Activated naive CD8-positive, alpha-beta T cell treated with anti-CD3 and anti-CD28 coated beads, Interleukin-2, amount 10 ng/mL, durations not matched to agents 7 days and 5 days (primary cell): ENCODE data around the gene LYAR. TPM values are rescaled to one million over a fixed set of nuclear protein-coding genes. Genes with fewer than 3 reads are reported as not detected.

ENCODE experiments used
- ATAC-seq: fragments of 150-1000 bp; cut with Tn5 transposase; one replicate; pipeline ENCODE4 v1.10.0; 2021; ENCODE audit warnings: low read depth, moderate library complexity
- POLR2A ChIA-PET: fragments of 350-600 bp; sonication (Branson Sonifier 250); formaldehyde crosslinking; loops from one replicate; lab custom pipeline; 2021; ENCODE audit warnings: antibody characterized with exemption; lab: Charles Lee
- DNase-seq: peaks from one replicate; pipeline ENCODE4 v3.0.0; 2021
- H3K27ac Mint-ChIP-seq: one replicate; pipeline ENCODE4 v1.8.0; 2022; ENCODE audit warnings: mild to moderate bottlenecking, mixed read lengths
- H3K27me3 Mint-ChIP-seq: one replicate; pipeline ENCODE4 v1.8.0; 2022; ENCODE audit warnings: mild to moderate bottlenecking, moderate library complexity, mixed read lengths
- H3K36me3 Mint-ChIP-seq: one replicate; pipeline ENCODE4 v1.8.0; 2021; ENCODE audit warnings: mild to moderate bottlenecking, mixed read lengths
- H3K4me1 Mint-ChIP-seq: one replicate; pipeline ENCODE4 v1.8.0; 2021; ENCODE audit warnings: mixed read lengths
- H3K4me3 Mint-ChIP-seq: one replicate; pipeline ENCODE4 v1.8.0; 2022; ENCODE audit warnings: mild to moderate bottlenecking, moderate library complexity, mixed read lengths
- H3K9me3 Mint-ChIP-seq: one replicate; pipeline ENCODE4 v1.8.0; 2021; ENCODE audit warnings: mixed read lengths
- total RNA-seq, 2 experiments: library from RNA; stranded (reverse); gene quantifications; one replicate each; pipeline ENCODE4 v1.2.3, GENCODE V29; 2021

The LYAR gene
- total RNA-seq = 10 to 100 TPM; 54.5 to 62.3 TPM

- Mint-ChIP-seq H3K36me3 (peaks cover 13% of the 10 kb centered on the region), H3K4me1 (peaks cover 25% of the 10 kb centered on the region), H3K4me3 (peak within 1 kb of the TSS; percentile 97), H3K9me3 (no peaks in the 10 kb centered on the region), H3K27ac (peak within 1 kb of the TSS; percentile 91), H3K27me3 (no peaks in the 10 kb centered on the region)
- peak; percentile 91 for ATAC-seq
- POLR2A ChIA-PET = interaction anchor here (0.7 to 1.6 kb wide), 2 partner anchors 9 to 42 kb away, joined by 3 to 9 read pairs; partner anchors contain the start of gene TMEM128
- DNase-seq = peak; percentile 98
Observed at GRCh38 chr4:4289941-4290850, at the start of gene LYAR, which contains the start of gene ZBTB49. TSS of gene LYAR (minus strand) at chr4:4290154. CDS start at chr4:4283742, 6,412 bp downstream. TSS of gene ZBTB49 (plus strand) at chr4:4290251. CDS start at chr4:4299946, 9,695 bp downstream.

- H3K9me3 Mint-ChIP-seq = no peaks in the 10 kb centered on the region
- no peaks in the 10 kb centered on the region for H3K27me3 Mint-ChIP-seq
- peaks cover 9% of the 10 kb centered on the region for H3K4me1 Mint-ChIP-seq
- no peaks in the 10 kb centered on the region for H3K36me3 Mint-ChIP-seq
- POLR2A ChIA-PET = interaction anchor here (1.5 kb wide), 1 partner anchor 91 kb away, joined by 5 read pairs; the partner anchor contains the start of gene TMEM128
- DNase-seq = no peak
- H3K27ac Mint-ChIP-seq = no peak overlapping the region
- H3K4me3 Mint-ChIP-seq = no peak overlapping the region
- ATAC-seq = no peak
Observed at GRCh38 chr4:4339504-4340085, 49.6 kb upstream of the LYAR start.

- Mint-ChIP-seq H3K36me3 (no peaks in the 10 kb centered on the region), H3K9me3 (no peaks in the 10 kb centered on the region), H3K4me1 (peaks cover 9% of the 10 kb centered on the region), H3K27ac (no peak overlapping the region), H3K27me3 (no peaks in the 10 kb centered on the region), H3K4me3 (no peak overlapping the region)
- no peak for ATAC-seq
- POLR2A ChIA-PET = interaction anchor here (1.5 kb wide), 1 partner anchor 90 kb away, joined by 5 read pairs; the partner anchor contains the start of gene TMEM128
- no peak for DNase-seq
Observed at GRCh38 chr4:4338210-4339001, 48.5 kb upstream of the LYAR start.

- POLR2A ChIA-PET = interaction anchor here (0.9 kb wide), 1 partner anchor 87 kb away, joined by 4 read pairs; the partner anchor contains the start of gene TMEM128
- Mint-ChIP-seq H3K4me3 (no peak overlapping the region), H3K36me3 (no peaks in the 10 kb centered on the region), H3K27ac (no peak overlapping the region), H3K4me1 (peaks cover 9% of the 10 kb centered on the region), H3K9me3 (no peaks in the 10 kb centered on the region), H3K27me3 (peaks cover 2% of the 10 kb centered on the region)
- DNase-seq = peak; percentile 76
- ATAC-seq = peak; percentile 86
Observed at GRCh38 chr4:4334798-4335520, 45.0 kb upstream of the LYAR start.

GRCh38 chr4:4333265-4333706, 43.3 kb upstream of the LYAR start:
- H3K4me1 Mint-ChIP-seq = peaks cover 9% of the 10 kb centered on the region
- H3K36me3 Mint-ChIP-seq = no peaks in the 10 kb centered on the region
- no peak overlapping the region for H3K27ac Mint-ChIP-seq
- DNase-seq = no peak
- no peak for ATAC-seq
- POLR2A ChIA-PET = interaction anchor here (0.8 kb wide), 1 partner anchor 86 kb away, joined by 3 read pairs; the partner anchor contains the start of gene TMEM128
- peaks cover 2% of the 10 kb centered on the region for H3K27me3 Mint-ChIP-seq
- H3K4me3 Mint-ChIP-seq = no peak overlapping the region
- H3K9me3 Mint-ChIP-seq = no peaks in the 10 kb centered on the region

- Mint-ChIP-seq H3K4me1 (peaks cover 9% of the 10 kb centered on the region), H3K9me3 (no peaks in the 10 kb centered on the region), H3K27ac (no peak overlapping the region), H3K27me3 (peaks cover 2% of the 10 kb centered on the region), H3K4me3 (no peak overlapping the region), H3K36me3 (no peaks in the 10 kb centered on the region)
- ATAC-seq = no peak
- DNase-seq = no peak
- POLR2A ChIA-PET = no interaction called here
Observed at GRCh38 chr4:4332529-4332928, 42.6 kb upstream of the LYAR start.

- H3K4me1 Mint-ChIP-seq = peaks cover 9% of the 10 kb centered on the region
- DNase-seq (no peak), ATAC-seq (no peak)
- H3K27ac Mint-ChIP-seq = no peak overlapping the region
- POLR2A ChIA-PET = interaction anchor here (0.7 kb wide), 1 partner anchor 12 kb away, joined by 5 read pairs; no protein-coding TSS in a partner anchor
- H3K27me3 Mint-ChIP-seq = peaks cover 4% of the 10 kb centered on the region
- H3K9me3 Mint-ChIP-seq = no peaks in the 10 kb centered on the region
- no peaks in the 10 kb centered on the region for H3K36me3 Mint-ChIP-seq
- H3K4me3 Mint-ChIP-seq = no peak overlapping the region
Observed at GRCh38 chr4:4330794-4331193, 40.8 kb upstream of the LYAR start.

- ATAC-seq = no peak
- H3K9me3 Mint-ChIP-seq = no peaks in the 10 kb centered on the region
- no peak overlapping the region for H3K27ac Mint-ChIP-seq
- H3K4me3 Mint-ChIP-seq = no peak overlapping the region
- peaks cover 4% of the 10 kb centered on the region for H3K27me3 Mint-ChIP-seq
- DNase-seq = no peak
- POLR2A ChIA-PET = no interaction called here
- peaks cover 1% of the 10 kb centered on the region for H3K4me1 Mint-ChIP-seq
- no peaks in the 10 kb centered on the region for H3K36me3 Mint-ChIP-seq
Observed at GRCh38 chr4:4329496-4329895, 39.5 kb upstream of the LYAR start.

- POLR2A ChIA-PET = no interaction called here
Observed at GRCh38 chr4:4328840-4329239, 38.9 kb upstream of the LYAR start.

GRCh38 chr4:4328206-4328605, 38.3 kb upstream of the LYAR start:
- H3K9me3 Mint-ChIP-seq = no peaks in the 10 kb centered on the region
- DNase-seq (no peak), ATAC-seq (no peak)
- H3K27ac Mint-ChIP-seq = no peak overlapping the region
- H3K27me3 Mint-ChIP-seq = peaks cover 4% of the 10 kb centered on the region
- H3K4me3 Mint-ChIP-seq = no peak overlapping the region
- POLR2A ChIA-PET = interaction anchor here (1.4 kb wide), 1 partner anchor 80 kb away, joined by 3 read pairs; the partner anchor contains the start of gene TMEM128
- no peaks in the 10 kb centered on the region for H3K36me3 Mint-ChIP-seq
- H3K4me1 Mint-ChIP-seq = peaks cover 2% of the 10 kb centered on the region

More at GRCh38 chr4:4328840-4329239, 38.9 kb upstream of the LYAR start:
- Mint-ChIP-seq H3K36me3 (no peaks in the 10 kb centered on the region), H3K4me3 (no peak overlapping the region), H3K4me1 (peaks cover 3% of the 10 kb centered on the region), H3K27ac (no peak overlapping the region), H3K27me3 (peaks cover 4% of the 10 kb centered on the region), H3K9me3 (no peaks in the 10 kb centered on the region)
- no peak for DNase-seq
- ATAC-seq = no peak

GRCh38 chr4:4327652-4328121, 37.7 kb upstream of the LYAR start:
- Mint-ChIP-seq H3K27me3 (peaks cover 4% of the 10 kb centered on the region), H3K27ac (no peak overlapping the region), H3K9me3 (no peaks in the 10 kb centered on the region), H3K4me3 (no peak overlapping the region), H3K4me1 (peaks cover 2% of the 10 kb centered on the region), H3K36me3 (no peaks in the 10 kb centered on the region)
- ATAC-seq (no peak), DNase-seq (no peak)
- POLR2A ChIA-PET = interaction anchor here (1.4 kb wide), 1 partner anchor 79 kb away, joined by 3 read pairs; the partner anchor contains the start of gene TMEM128

- ATAC-seq = no peak
Observed at GRCh38 chr4:4326166-4326565, 36.2 kb upstream of the LYAR start.

More at GRCh38 chr4:4326166-4326565, 36.2 kb upstream of the LYAR start:
- H3K4me3 Mint-ChIP-seq = no peak overlapping the region
- peaks cover 2% of the 10 kb centered on the region for H3K4me1 Mint-ChIP-seq
- H3K36me3 Mint-ChIP-seq = no peaks in the 10 kb centered on the region
- no peak overlapping the region for H3K27ac Mint-ChIP-seq
- DNase-seq = no peak
- H3K9me3 Mint-ChIP-seq = no peaks in the 10 kb centered on the region
- POLR2A ChIA-PET = no interaction called here
- peaks cover 4% of the 10 kb centered on the region for H3K27me3 Mint-ChIP-seq
